GM12878 (cell line): ENCODE data around the gene CELF2.

Experiments
- POLR2A ChIP-seq: IDR thresholded peaks from 2 replicates; pipeline ENCODE4 v1.6.1; 2011; ENCODE audit warnings: low read depth, mild to moderate bottlenecking, low read length
- POU2F2 ChIP-seq: IDR thresholded peaks from 3 replicates; pipeline ENCODE4 v1.6.1; 2011; ENCODE audit warnings: low read depth, mild to moderate bottlenecking, low read length, borderline replicate concordance
- ZNF24 ChIP-seq: fragments of 450-650 bp; IDR thresholded peaks from 2 replicates; pipeline ENCODE4 v1.6.1; 2017; ENCODE audit warnings: antibody characterized with exemption, mild to moderate bottlenecking
- TF ChIP-seq, protein P1 (sequence below): IDR thresholded peaks from 2 replicates; pipeline ENCODE4 v1.6.1; 2011; ENCODE audit warnings: borderline replicate concordance, low read depth, mild to moderate bottlenecking, moderate library complexity, mixed read lengths, low read length; ENCODE audit not compliant: insufficient read depth; ENCODE audit errors: extremely low read length
- TF ChIP-seq, protein P2 (sequence below): IDR thresholded peaks from 2 replicates; pipeline ENCODE4 v1.6.1; 2012; ENCODE audit warnings: low read depth, low read length, improper control_type of control experiment

DNA sequence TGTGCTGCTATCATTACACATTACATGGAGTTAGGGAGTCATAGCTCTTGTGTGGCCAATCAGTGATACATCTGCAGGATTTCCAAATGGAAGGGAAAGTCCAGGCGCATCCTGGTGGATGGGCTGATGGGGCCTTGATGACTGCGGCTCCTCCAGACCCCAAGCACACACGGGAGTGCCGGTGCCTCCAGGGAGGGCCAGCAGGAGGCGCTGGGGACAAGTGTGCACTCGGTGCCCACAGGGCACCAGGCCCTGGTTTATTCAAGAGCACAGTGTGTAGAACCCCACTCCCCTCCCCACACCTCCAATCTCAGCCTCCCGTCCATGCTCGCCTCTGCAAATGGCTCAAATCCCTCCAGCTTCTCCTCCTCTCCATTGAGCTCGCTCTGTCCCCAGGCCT lies 349.8 kb downstream of the CELF2 start:
- TF ChIP-seq, protein P1, sequence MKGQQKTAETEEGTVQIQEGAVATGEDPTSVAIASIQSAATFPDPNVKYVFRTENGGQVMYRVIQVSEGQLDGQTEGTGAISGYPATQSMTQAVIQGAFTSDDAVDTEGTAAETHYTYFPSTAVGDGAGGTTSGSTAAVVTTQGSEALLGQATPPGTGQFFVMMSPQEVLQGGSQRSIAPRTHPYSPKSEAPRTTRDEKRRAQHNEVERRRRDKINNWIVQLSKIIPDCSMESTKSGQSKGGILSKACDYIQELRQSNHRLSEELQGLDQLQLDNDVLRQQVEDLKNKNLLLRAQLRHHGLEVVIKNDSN = no peak
- no peak for TF ChIP-seq POU2F2
- no peak for TF ChIP-seq POLR2A
- TF ChIP-seq, protein P2, sequence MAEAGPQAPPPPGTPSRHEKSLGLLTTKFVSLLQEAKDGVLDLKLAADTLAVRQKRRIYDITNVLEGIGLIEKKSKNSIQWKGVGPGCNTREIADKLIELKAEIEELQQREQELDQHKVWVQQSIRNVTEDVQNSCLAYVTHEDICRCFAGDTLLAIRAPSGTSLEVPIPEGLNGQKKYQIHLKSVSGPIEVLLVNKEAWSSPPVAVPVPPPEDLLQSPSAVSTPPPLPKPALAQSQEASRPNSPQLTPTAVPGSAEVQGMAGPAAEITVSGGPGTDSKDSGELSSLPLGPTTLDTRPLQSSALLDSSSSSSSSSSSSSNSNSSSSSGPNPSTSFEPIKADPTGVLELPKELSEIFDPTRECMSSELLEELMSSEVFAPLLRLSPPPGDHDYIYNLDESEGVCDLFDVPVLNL = no peak
- no peak for TF ChIP-seq ZNF24
